HepG2 (cell line): ENCODE data around the gene GFER. TPM values are rescaled to one million over a fixed set of nuclear protein-coding genes. Genes with fewer than 3 reads are reported as not detected.
A peak's percentile ranks its signal among the peaks of the same experiment; 100 is the strongest.

Source experiments
- FOXJ3 ChIP-seq: sonication (generic); formaldehyde crosslinking; IDR thresholded peaks from 2 replicates; pipeline ENCODE4 v1.4.0; 2020; ENCODE audit warnings: missing genetic modification reagents, mild to moderate bottlenecking, borderline replicate concordance
- SALL1 ChIP-seq: sonication (generic); formaldehyde crosslinking; IDR thresholded peaks from 2 replicates; pipeline ENCODE4 v1.8.0; 2022; ENCODE audit warnings: mild to moderate bottlenecking, missing genetic modification reagents
- SP5 ChIP-seq: IDR thresholded peaks from 2 replicates; pipeline ENCODE4 v1.6.1; 2016; ENCODE audit warnings: low read depth, borderline replicate concordance
- ZNF550 ChIP-seq: sonication (generic); formaldehyde crosslinking; IDR thresholded peaks from 2 replicates; pipeline ENCODE4 v1.4.0; 2020; ENCODE audit warnings: mild to moderate bottlenecking, missing genetic modification reagents, borderline replicate concordance
- polyA plus RNA-seq, 8 experiments: library from polyadenylated mRNA; depleted of rRNA in 3 of 8; stranded (reverse) in 7 of 8; unstranded in 1 of 8; fragments of >200 nt; fragmentation: Illumina TruSeq in 4 of 8; extraction: Trizol in 4 of 8; gene quantifications; 2 replicates each; pipeline versions ENCODE4 v1.2.1 to v1.2.3, GENCODE V29; 2011 to 2016; ENCODE audit warnings: low read depth in 4 of 8, missing spikeins in 1 of 8, mixed read lengths in 1 of 8; ENCODE audit not compliant: insufficient read depth in 1 of 8
- total RNA-seq, 5 experiments: library from RNA; depleted of rRNA; stranded (reverse); fragments of >200 nt; fragmentation: Illumina TruSeq; extraction: Trizol; gene quantifications; 2 replicates each; pipeline ENCODE4 v1.2.3, GENCODE V29; 2016; ENCODE audit warnings: low read depth in 1 of 5
- TF ChIP-seq, protein P1 (sequence below), 2 experiments: sonication (generic) in 1 of 2; formaldehyde crosslinking in 1 of 2; IDR thresholded peaks; 2 replicates each; pipeline versions ENCODE4 v1.6.1 to v1.9.0; 2014 to 2022; ENCODE audit warnings: antibody characterized with exemption in 1 of 2, borderline replicate concordance in 1 of 2, inconsistent platforms in 1 of 2, low read depth in 1 of 2, missing genetic modification reagents in 1 of 2
- TF ChIP-seq, protein P2 (sequence below), 2 experiments: fragments of 450-650 bp in 1 of 2; sonication (generic) in 1 of 2; formaldehyde crosslinking in 1 of 2; IDR thresholded peaks; 2 replicates each; pipeline versions ENCODE4 v1.6.1 to v1.8.0; 2016 to 2022; ENCODE audit warnings: antibody characterized with exemption in 1 of 2, mild to moderate bottlenecking in 1 of 2, missing genetic modification reagents in 1 of 2
- TF ChIP-seq, protein P3 (sequence below): sonication (generic); formaldehyde crosslinking; IDR thresholded peaks from 2 replicates; pipeline ENCODE4 v1.5.0; 2020; ENCODE audit warnings: mild to moderate bottlenecking, missing genetic modification reagents, moderate library complexity

GFER gene
- total and polyA plus RNA-seq, 2 of the 13 experiments (the other 11 are each of a cell fraction or from before 2014, with no cell fraction given): 28.6 to 71.7 TPM

DNA sequence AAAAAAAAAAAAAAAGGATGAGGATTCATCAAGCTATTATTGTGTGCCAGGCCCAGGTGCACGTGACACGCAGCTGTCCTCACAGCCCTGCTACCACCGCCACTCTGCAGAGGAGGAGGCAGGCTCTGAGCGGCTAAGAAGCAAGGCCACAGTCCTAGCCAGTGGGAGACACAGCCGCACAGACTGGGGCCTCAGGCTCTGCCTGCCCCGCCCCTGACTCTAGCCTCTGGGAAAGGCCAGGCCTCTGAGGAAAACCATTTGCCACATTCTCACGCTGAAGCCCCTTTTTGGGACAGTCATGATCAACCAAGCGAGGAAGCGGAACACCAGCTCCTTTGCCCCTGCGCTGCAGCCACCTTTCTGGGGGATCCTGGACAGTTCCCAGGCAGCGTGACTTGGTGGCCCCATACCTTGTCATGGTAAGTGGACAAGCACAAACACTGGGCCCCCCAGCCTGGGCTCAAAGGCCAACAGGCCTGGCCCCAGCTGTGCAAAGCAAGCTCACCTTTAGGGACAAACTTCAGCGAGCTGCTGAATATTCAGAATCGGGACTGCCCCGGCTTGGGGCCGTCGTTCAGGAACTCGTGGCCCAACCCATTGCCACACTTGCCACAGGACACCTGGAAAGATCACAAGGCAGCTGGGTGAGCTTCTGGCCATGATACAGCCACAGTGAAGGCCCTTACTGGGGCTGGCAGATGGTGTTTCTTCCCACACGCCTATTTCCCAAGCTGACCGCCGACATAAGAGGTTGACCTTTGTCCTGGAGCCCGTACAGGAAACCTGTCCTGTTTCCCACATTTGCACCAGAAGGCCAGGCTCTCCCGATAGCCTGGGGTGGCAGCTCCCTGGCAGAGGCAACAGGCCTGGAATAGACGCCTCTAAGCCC, 43.5 kb upstream of the GFER start (continued):
- TF ChIP-seq, protein P1, sequence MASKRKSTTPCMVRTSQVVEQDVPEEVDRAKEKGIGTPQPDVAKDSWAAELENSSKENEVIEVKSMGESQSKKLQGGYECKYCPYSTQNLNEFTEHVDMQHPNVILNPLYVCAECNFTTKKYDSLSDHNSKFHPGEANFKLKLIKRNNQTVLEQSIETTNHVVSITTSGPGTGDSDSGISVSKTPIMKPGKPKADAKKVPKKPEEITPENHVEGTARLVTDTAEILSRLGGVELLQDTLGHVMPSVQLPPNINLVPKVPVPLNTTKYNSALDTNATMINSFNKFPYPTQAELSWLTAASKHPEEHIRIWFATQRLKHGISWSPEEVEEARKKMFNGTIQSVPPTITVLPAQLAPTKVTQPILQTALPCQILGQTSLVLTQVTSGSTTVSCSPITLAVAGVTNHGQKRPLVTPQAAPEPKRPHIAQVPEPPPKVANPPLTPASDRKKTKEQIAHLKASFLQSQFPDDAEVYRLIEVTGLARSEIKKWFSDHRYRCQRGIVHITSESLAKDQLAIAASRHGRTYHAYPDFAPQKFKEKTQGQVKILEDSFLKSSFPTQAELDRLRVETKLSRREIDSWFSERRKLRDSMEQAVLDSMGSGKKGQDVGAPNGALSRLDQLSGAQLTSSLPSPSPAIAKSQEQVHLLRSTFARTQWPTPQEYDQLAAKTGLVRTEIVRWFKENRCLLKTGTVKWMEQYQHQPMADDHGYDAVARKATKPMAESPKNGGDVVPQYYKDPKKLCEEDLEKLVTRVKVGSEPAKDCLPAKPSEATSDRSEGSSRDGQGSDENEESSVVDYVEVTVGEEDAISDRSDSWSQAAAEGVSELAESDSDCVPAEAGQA (IDR thresholded peaks at IDR 0.05; ENCODE audit: low read depth): 0 out of 2 replicates have a peak, but pooled peaks have one; percentile 38
- TF ChIP-seq, protein P1 (CRISPR knock-in tag; IDR thresholded peaks at IDR 0.05; ENCODE audit: borderline replicate concordance): peak; percentile 56; the same call in 1 of the 2 replicates
- TF ChIP-seq ZNF550 (CRISPR knock-in tag): no peak
- TF ChIP-seq FOXJ3: peak; percentile 77; the same call in 1 of the 2 replicates
- TF ChIP-seq, protein P2, sequence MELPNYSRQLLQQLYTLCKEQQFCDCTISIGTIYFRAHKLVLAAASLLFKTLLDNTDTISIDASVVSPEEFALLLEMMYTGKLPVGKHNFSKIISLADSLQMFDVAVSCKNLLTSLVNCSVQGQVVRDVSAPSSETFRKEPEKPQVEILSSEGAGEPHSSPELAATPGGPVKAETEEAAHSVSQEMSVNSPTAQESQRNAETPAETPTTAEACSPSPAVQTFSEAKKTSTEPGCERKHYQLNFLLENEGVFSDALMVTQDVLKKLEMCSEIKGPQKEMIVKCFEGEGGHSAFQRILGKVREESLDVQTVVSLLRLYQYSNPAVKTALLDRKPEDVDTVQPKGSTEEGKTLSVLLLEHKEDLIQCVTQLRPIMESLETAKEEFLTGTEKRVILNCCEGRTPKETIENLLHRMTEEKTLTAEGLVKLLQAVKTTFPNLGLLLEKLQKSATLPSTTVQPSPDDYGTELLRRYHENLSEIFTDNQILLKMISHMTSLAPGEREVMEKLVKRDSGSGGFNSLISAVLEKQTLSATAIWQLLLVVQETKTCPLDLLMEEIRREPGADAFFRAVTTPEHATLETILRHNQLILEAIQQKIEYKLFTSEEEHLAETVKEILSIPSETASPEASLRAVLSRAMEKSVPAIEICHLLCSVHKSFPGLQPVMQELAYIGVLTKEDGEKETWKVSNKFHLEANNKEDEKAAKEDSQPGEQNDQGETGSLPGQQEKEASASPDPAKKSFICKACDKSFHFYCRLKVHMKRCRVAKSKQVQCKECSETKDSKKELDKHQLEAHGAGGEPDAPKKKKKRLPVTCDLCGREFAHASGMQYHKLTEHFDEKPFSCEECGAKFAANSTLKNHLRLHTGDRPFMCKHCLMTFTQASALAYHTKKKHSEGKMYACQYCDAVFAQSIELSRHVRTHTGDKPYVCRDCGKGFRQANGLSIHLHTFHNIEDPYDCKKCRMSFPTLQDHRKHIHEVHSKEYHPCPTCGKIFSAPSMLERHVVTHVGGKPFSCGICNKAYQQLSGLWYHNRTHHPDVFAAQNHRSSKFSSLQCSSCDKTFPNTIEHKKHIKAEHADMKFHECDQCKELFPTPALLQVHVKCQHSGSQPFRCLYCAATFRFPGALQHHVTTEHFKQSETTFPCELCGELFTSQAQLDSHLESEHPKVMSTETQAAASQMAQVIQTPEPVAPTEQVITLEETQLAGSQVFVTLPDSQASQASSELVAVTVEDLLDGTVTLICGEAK (IDR thresholded peaks at IDR 0.05): no peak
- TF ChIP-seq, protein P2 (CRISPR knock-in tag; IDR thresholded peaks at IDR 0.05): peak; percentile 0; the same call in 1 of the 2 replicates
- TF ChIP-seq SP5 (CRISPR knock-in tag): peak; percentile 61; the same call in 1 of the 2 replicates
- TF ChIP-seq, protein P3, sequence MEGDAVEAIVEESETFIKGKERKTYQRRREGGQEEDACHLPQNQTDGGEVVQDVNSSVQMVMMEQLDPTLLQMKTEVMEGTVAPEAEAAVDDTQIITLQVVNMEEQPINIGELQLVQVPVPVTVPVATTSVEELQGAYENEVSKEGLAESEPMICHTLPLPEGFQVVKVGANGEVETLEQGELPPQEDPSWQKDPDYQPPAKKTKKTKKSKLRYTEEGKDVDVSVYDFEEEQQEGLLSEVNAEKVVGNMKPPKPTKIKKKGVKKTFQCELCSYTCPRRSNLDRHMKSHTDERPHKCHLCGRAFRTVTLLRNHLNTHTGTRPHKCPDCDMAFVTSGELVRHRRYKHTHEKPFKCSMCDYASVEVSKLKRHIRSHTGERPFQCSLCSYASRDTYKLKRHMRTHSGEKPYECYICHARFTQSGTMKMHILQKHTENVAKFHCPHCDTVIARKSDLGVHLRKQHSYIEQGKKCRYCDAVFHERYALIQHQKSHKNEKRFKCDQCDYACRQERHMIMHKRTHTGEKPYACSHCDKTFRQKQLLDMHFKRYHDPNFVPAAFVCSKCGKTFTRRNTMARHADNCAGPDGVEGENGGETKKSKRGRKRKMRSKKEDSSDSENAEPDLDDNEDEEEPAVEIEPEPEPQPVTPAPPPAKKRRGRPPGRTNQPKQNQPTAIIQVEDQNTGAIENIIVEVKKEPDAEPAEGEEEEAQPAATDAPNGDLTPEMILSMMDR (CRISPR knock-in tag): no peak; the same call in 1 of the 2 replicates
- TF ChIP-seq SALL1 (CRISPR knock-in tag): peak; percentile 90
